Esophagus squamous epithelium (tissue), 5 donors: Measurements from ENCODE around the gene RNF125. TPM values are rescaled to one million over a fixed set of nuclear protein-coding genes. Genes with fewer than 3 reads are reported as not detected.
"Not testable (repeated sequence)": the region's sequence is repeated elsewhere in the genome, so short reads cannot be mapped to it uniquely, and the experiment has no call there.

ENCODE experiments used
- DNase-seq: peaks from one replicate; lab custom pipeline; 2025; lab: John Stamatoyannopoulos, UW
- H3K27ac ChIP-seq, 4 donors: fragments of 200-600 bp; sonication (generic); one replicate each; pipeline ENCODE4 v1.5.1; 2016 to 2019; ENCODE audit warnings: mild to moderate bottlenecking in 1 of 4
- H3K27me3 ChIP-seq, 4 donors: fragments of 200-600 bp; sonication (generic); 1 replicate in 3 of 4; 2 replicates in 1 of 4; pipeline versions ENCODE4 v1.5.1 to v1.6.0; 2017 to 2021; ENCODE audit warnings: antibody characterized with exemption in 1 of 4
- H3K36me3 ChIP-seq, 3 donors: fragments of 200-600 bp; sonication (generic); one replicate each; pipeline ENCODE4 v1.5.1; 2016 to 2019
- H3K4me1 ChIP-seq, 3 donors: fragments of 200-600 bp; sonication (generic); one replicate each; pipeline ENCODE4 v1.5.1; 2017 to 2019
- H3K4me3 ChIP-seq, 4 donors: fragments of 200-600 bp; sonication (generic); 1 replicate in 3 of 4; 2 replicates in 1 of 4; pipeline ENCODE4 v1.5.1; 2016 to 2019; ENCODE audit warnings: mild to moderate bottlenecking in 2 of 4, moderate library complexity in 1 of 4
- H3K9me3 ChIP-seq, 3 donors: fragments of 200-600 bp; sonication (generic); one replicate each; pipeline ENCODE4 v1.5.1; 2016 to 2019
- CTCF ChIP-seq, 6 experiments: fragments of 450-650 bp in 4 of 6; fragments of 200-600 bp in 2 of 6; sonication (generic) in 2 of 6; IDR thresholded peaks; one replicate each; pipeline ENCODE4 v1.5.1; 2016 to 2019; ENCODE audit warnings: antibody characterized with exemption in 6 of 6, mild to moderate bottlenecking in 4 of 6, moderate library complexity in 4 of 6
- POLR2A ChIP-seq, 4 donors: fragments of 450-650 bp; IDR thresholded peaks; one replicate each; pipeline ENCODE4 v1.6.1; 2017; ENCODE audit warnings: antibody characterized with exemption in 4 of 4, mild to moderate bottlenecking in 4 of 4, moderate library complexity in 3 of 4
- WGBS, 2 donors: methylation state at CpG; one replicate each; pipeline ENCODE4 v1.1.5; 2018; 5-methylcytosine and 5-hydroxymethylcytosine counted together
- intact Hi-C: fragments of 100-400 bp; cut with DNase I; formaldehyde crosslinking; loops from one replicate; pipeline ENCODE4 v1.15.0; 2022
- total RNA-seq, 4 donors: library from RNA; depleted of rRNA; stranded (reverse); fragments of >200 nt; gene quantifications; one replicate each; pipeline ENCODE4 v1.1.0, GENCODE V29; 2016
- donor health status: DM: yes; HTN: yes; CAD: no.

RNF125 gene
- total RNA-seq, 4 donors from 2014 or later: 0.87 to 10.7 (median 3.2) TPM

- H3K9me3 ChIP-seq: peaks cover 0 to 5% (median under 1%) of the 10 kb centered on the region in 3 donors
- H3K4me1 ChIP-seq: no peaks in the 10 kb centered on the region
- 68 to 75% methylated on average over 5 of the region's 5 CpGs for WGBS, 2 donors
- H3K36me3 ChIP-seq: no peaks in the 10 kb centered on the region
- DNase-seq: no peak
- no peak overlapping the region for H3K27ac ChIP-seq
- no peaks in the 10 kb centered on the region for H3K27me3 ChIP-seq
- TF ChIP-seq CTCF (IDR thresholded peaks at IDR 0.05) (no peak), POLR2A (IDR thresholded peaks at IDR 0.05) (no peak)
- intact Hi-C loops: no loop called here
- no peak overlapping the region for H3K4me3 ChIP-seq
Observed at GRCh38 chr18:31983976-31984375, 34.6 kb upstream of the RNF125 start.

GRCh38 chr18:31990823-31991222 lies 27.8 kb upstream of the RNF125 start:
- Histone ChIP-seq H3K36me3 (no peaks in the 10 kb centered on the region), H3K4me1 (no peaks in the 10 kb centered on the region), H3K9me3 (no peaks in the 10 kb centered on the region), H3K27me3 (no peaks in the 10 kb centered on the region), H3K4me3 (no peak overlapping the region), H3K27ac (no peak overlapping the region)
- WGBS, 2 donors: 82 to 96% methylated on average over 2 of the region's 2 CpGs
- no peak for DNase-seq
- no peak for TF ChIP-seq POLR2A (IDR thresholded peaks at IDR 0.05)
- TF ChIP-seq CTCF (IDR thresholded peaks at IDR 0.05): no peak
- intact Hi-C loops: no loop called here

- Histone ChIP-seq H3K27ac (no peak overlapping the region), H3K4me1 (no peaks in the 10 kb centered on the region), H3K9me3 (no peaks in the 10 kb centered on the region), H3K4me3 (no peak overlapping the region), H3K36me3 (no peaks in the 10 kb centered on the region), H3K27me3 (no peaks in the 10 kb centered on the region)
- intact Hi-C loops: no loop called here
- DNase-seq: no peak
- TF ChIP-seq POLR2A (IDR thresholded peaks at IDR 0.05) (no peak), CTCF (IDR thresholded peaks at IDR 0.05) (no peak)
- 75 to 78% methylated on average over 7 of the region's 7 CpGs for WGBS, 2 donors
Observed at GRCh38 chr18:31996007-31996406, 22.6 kb upstream of the RNF125 start.

GRCh38 chr18:31998880-31999412 lies 19.7 kb upstream of the RNF125 start:
- Histone ChIP-seq H3K27ac (no peak overlapping the region), H3K36me3 (no peaks in the 10 kb centered on the region), H3K27me3 (no peaks in the 10 kb centered on the region), H3K4me3 (no peak overlapping the region), H3K9me3 (no peaks in the 10 kb centered on the region), H3K4me1 (no peaks in the 10 kb centered on the region)
- DNase-seq: no peak
- intact Hi-C loops: no loop called here
- WGBS, 2 donors: 66 to 72% methylated on average over 2 to 5 of the region's 5 CpGs
- no peak for TF ChIP-seq CTCF (IDR thresholded peaks at IDR 0.05)
- no peak for TF ChIP-seq POLR2A (IDR thresholded peaks at IDR 0.05)

DNA sequence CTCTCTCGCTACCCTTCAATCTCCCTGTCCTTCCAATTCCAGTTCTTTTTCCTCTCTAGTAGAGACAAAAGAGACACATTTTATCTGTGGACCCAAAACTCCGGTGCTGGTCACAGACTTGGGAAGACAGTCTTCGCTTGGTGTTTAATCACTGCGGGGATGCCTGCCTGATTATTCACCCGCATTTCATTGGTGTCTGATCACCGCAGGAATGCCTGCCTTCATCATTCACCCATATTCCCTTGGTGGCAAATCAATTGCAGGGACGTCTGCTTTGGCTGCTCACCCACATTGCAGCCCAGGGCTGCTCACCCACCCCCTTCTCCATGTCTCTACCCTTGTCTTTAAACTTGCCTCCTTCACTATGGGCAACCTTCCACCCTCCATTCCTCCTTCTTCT lies 17.5 kb upstream of the RNF125 start:
- H3K9me3 ChIP-seq, H3K4me1 ChIP-seq, intact Hi-C loops, H3K27me3 ChIP-seq, H3K27ac ChIP-seq, DNase-seq, H3K4me3 ChIP-seq, H3K36me3 ChIP-seq: not testable (repeated sequence)
- 91 to 94% methylated on average over 7 of the region's 7 CpGs for WGBS, 2 donors

- H3K9me3 ChIP-seq, DNase-seq, H3K27ac ChIP-seq, H3K27me3 ChIP-seq, H3K4me3 ChIP-seq, H3K4me1 ChIP-seq, intact Hi-C loops, H3K36me3 ChIP-seq: not testable (repeated sequence)
- WGBS, 2 donors: 85 to 92% methylated on average over 2 of the region's 2 CpGs
Observed at GRCh38 chr18:32003822-32004221, 14.8 kb upstream of the RNF125 start.
